Stimulated activated CD8-positive, alpha-beta memory T cell treated with anti-CD3 and anti-CD28 coated beads, Interleukin-4, amount 100 ng/mL, for 4 hours (primary cell): ENCODE results near the gene AHDC1.
"Not testable (repeated sequence)": the region's sequence is repeated elsewhere in the genome, so short reads cannot be mapped to it uniquely, and the experiment has no call there.

Experiments used
- DNase-seq, 2 donors: peaks; one replicate each; pipeline ENCODE4 v3.0.0-alpha.2; 2020; ENCODE audit warnings: low read depth in 2 of 2, low spot score in 1 of 2

The AHDC1 gene

GRCh38 chr1:27564710-27565649, 39.0 kb downstream of the AHDC1 start:
- no peak for DNase-seq

DNA sequence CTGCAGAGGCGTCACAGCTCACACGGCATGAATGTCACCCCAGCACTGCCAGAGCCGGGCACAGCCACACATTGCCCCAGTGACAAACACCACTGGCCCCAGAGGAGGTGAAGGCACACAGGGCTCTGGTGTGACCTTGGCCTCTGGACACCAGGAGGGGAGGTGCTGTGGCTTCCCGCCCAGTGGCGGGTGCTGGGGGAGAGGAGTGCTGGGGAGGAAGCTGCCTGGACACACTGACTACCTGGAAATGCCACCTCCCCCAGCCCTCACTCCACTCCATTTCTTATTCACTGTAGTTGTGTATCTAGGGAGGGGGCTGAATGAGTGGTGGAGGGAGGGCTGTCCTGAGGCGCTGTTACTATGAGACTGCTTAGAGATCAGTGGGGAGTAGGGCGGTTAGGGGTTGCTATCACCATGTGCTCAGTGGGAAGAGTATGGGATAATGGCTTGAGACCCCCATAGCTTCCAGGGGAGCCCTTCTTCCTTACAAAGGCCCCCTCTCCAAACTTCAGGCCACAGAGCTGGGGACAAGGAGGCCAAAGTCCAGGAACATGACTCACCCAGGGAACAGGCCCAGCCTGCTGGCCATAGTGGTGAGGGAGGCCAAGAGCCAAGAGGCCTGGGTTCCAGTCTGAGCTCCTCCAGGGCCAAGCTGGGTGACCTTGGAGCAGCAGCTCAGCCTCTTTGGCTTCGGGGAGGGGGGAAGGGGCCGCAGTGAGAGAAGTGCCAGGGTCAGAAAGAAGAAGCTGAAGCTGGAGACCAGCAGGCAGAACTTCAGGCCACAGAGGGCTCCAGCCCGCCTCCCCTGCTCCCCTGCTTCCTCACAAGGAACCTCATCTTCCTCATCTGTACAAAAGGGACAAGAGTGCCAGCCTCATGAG, 40.1 kb downstream of the AHDC1 start:
- no peak for DNase-seq

- no peak for DNase-seq
These were observed 40.7 kb downstream of the AHDC1 start for GRCh38 chr1:27563341-27563590.

GRCh38 chr1:27562534-27563340, 41.2 kb downstream of the AHDC1 start:
- DNase-seq: no peak

DNA sequence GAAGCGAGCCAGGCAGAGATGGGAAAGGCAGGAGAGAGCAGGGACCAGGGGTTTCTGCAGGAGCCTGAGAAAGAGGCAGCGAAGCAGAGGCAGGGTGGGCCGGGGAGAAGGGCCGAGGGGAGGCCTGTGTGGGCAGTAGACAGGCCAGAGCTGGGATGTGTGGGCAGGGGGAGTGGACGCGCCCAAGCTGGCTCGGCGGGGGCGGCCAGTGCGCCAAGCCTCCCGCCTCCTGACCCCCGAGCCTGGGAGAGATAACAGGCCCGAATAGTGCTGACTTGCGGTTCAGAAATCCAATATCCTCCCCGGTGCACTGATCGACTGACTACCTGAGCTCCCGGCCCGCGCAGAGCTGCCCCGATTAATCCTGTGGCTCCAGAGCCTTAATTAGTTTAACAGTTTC, 41.9 kb downstream of the AHDC1 start:
- DNase-seq: no peak

- no peak for DNase-seq
These were observed 42.6 kb downstream of the AHDC1 start for GRCh38 chr1:27561124-27561899.

- no peak for DNase-seq
These were observed 43.4 kb downstream of the AHDC1 start for GRCh38 chr1:27560268-27561123.

GRCh38 chr1:27559466-27560030, 44.4 kb downstream of the AHDC1 start:
- DNase-seq: no peak

DNA sequence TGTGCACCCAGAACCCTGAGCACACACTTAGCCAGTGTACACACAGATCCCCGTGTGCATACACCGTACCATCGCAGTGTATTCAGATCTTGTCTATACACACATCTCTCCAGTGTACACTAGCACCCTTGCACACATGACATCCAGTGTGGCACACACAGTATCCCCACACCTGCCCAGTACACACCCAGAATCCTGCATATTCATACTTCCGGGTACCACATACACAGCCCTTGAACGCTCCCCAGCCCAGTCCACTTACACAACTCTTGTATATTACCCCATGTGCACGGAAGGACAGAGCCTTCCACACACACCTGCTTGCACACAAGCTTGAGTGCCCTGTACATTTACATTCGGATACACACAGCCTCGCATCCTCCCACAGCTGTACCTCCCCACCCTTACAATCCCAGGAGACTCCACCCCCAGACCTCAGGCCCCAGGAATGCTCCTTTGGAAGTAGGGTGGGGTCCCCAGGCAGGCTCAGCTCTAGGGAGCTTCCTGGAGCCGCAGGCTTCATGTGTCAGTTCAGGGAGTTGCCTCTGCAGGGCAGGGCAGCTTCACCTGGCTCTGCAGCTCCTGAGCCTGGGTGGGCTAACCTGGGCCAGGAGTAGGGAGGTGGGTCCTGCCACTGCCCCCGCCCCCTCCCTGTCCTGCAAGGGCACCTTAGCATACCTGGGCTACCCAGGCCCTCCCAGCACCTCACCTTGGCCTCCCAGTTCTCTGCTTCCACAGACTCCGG, 46.2 kb downstream of the AHDC1 start:
- DNase-seq: no peak

GRCh38 chr1:27556781-27557595, 47.0 kb downstream of the AHDC1 start:
- DNase-seq: peak; percentile 50 to 72

DNA sequence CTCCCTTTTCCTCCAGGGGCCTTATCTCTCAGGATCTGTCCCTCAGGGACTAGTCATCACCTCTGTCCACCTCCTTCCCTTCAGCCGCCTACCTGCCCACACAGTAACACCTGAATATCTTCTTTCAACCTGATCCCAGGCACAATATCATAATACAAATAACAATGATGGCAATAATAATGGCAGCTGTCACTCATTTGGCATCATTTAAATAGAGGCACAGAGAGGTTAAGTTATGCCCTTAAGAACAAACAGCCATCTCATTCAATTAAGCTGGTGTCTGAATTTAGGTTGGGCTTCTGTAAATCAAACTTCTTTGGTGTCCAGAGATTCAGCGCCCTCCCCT, 47.5 kb downstream of the AHDC1 start:
- no peak for DNase-seq

DNA sequence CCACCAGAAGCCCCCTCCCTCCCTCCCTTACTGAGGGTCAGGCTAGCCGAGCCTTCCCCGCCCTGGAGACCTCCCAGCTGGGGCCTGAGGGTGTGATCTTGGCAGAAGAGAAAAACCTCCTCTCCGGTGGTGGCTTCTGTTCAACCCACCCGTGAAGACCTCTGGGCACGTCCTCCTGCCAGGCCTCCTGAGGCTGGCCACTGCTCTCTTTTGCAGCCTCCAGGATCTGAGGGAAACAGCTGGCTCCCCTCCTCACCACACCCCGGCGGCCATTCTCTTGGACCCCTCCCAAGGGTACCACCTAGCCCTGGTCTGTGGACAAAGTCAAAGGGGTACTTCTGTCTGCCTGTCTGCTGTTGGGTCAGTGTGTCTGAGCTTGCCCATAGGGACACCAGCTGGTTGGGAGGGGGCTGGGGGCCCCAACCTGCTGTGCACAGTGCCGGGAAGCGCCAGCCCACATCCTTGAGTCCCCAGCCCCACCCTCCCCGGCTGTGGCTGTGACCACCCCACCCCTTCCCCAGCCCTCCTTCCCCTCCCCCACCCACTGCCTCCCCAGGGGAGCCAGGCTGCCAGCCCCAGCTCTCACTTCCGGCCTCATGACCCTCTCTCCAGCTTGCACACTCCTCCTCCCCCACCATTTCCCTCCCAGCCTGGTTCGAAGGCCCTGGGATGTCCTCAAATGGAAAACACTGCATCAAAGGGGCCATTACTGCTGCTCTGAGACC, 48.1 kb downstream of the AHDC1 start:
- no peak for DNase-seq

DNA sequence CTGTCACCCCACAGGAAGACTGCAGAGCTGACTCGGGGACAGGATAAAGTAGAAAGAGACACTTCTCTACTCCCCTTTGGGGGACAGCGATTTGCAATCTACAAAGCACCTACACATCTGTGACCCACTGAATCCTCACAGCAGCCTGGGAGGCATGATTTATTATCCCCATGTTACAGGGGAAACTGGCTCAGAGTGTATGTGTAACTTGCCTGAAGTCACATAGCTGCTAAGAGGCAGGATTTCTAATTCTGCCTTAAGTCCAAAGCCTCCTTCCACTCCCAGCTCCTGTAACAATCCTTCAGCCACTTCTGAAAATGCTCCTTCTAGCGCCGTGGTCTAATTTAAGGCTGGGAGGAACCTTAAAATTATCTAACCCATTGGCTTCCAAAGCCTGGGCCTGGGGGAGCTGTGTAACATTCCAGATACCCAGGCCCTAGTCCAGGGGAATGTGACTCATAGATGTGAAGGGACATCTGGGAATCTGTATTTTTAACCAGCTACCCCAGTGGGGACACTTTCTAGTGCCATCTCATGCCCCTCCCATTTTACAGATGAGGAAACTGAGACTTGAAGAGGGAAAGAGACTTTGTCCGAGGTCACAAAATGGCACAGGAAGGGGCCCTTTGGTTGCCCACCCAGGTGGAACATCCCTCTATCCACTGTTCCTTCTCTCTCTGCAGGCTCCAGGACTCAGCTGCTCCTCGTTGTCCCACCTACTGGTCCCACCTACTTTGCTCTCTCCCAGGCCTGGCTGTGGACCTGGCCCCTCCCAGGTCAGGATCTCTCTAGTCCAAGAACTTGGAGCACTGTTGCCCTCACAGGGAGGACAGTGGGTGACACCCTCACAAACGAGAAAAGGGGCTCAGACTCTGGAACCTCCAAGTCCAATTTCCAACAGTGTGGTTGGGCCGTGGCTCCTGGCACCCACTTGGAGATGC, 48.9 kb downstream of the AHDC1 start:
- no peak for DNase-seq

DNA sequence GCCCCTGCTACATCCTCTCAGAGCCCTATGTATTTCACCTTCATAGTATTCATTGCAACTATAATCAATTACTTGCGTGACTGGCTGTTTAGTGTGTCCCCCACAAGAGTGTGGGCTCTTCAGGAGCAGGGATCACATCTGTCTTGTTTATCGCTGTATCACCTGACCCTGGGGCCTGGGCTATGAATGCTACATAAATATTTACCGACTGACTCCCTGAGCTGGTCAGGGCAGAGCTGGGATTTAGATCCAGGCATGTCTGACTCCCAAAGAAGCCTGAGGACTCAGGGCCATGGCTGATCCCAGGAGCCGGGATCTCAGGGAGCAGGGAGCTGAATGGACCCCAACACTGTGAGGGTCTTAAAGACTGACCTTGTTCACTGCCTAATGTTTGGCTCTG, 49.7 kb downstream of the AHDC1 start:
- no peak for DNase-seq

DNA sequence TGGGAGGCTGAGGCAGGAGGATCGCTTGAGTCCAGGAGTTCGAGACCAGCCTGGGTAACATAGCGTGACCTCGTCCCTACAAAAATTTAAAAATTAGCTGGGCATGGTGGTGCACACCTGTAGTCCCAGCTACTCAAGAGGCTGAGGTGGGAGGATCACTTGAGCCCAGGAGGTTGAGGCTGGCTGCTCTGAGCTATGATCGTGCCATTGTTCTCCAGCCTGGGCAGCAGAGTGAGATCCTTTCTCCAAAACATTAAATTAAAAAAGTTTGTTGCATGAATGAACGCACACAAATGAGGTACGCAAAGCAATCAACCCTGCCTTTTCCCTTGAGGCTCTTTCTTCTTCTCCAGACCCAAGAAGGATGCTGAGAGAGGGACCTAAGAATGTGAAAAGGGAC, 50.1 kb downstream of the AHDC1 start:
- not testable (repeated sequence) for DNase-seq

DNA sequence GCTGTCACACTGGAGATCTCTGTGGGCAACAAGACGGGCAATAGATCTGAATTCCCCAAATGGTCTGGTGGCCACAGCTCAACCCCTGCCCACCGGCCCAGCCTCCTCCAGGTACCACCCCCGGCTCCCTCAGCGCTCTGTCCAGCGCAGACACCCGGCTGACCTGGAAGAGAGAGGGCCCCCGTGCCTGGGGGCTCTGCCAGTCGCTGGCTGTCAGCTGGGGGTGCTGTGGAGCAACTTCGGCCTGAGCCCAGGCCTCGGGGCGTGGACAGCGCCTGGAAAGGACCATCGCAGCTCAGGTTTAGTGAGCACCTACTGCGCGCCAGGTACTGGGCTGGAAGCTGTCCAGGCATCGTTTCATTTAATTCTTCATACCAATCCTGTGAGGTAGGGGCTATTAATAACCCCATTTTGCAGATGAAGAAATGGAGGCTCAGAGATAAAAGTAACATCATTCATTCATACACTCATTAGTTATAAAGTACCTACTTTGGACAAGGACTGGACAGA, 51.0 kb downstream of the AHDC1 start:
- DNase-seq: no peak
